Stimulated activated CD4-positive, alpha-beta T cell treated with anti-CD3 and anti-CD28 coated beads, Interleukin-15, amount 100 ng/mL, for 24 hours (primary cell): ENCODE results near the gene FBXL20.
"Not testable (repeated sequence)": the region's sequence is repeated elsewhere in the genome, so short reads cannot be mapped to it uniquely, and the experiment has no call there.

Source experiments
- DNase-seq: peaks from one replicate; pipeline ENCODE4 v3.0.0-alpha.2; 2020

The FBXL20 gene

GRCh38 chr17:39325528-39326240 is 75.7 kb downstream of the FBXL20 start:
- DNase-seq, result no peak

- DNase-seq, result no peak
These were observed 82.8 kb downstream of the FBXL20 start for GRCh38 chr17:39318636-39319035.

GRCh38 chr17:39306509-39307212 is 94.8 kb downstream of the FBXL20 start:
- no peak for DNase-seq

- no peak for DNase-seq
These were observed 95.4 kb downstream of the FBXL20 start for GRCh38 chr17:39305978-39306377.

- no peak for DNase-seq
These were observed 97.2 kb downstream of the FBXL20 start for GRCh38 chr17:39304188-39304587.

- no peak for DNase-seq
These were observed 107.4 kb downstream of the FBXL20 start for GRCh38 chr17:39294060-39294459.

- not testable (repeated sequence) for DNase-seq
These were observed 108.9 kb downstream of the FBXL20 start for GRCh38 chr17:39292546-39292945.

GRCh38 chr17:39286513-39286912 is 114.9 kb downstream of the FBXL20 start:
- not testable (repeated sequence) for DNase-seq

- no peak for DNase-seq
These were observed 116.7 kb downstream of the FBXL20 start for GRCh38 chr17:39284685-39285084.

GRCh38 chr17:39283896-39284295 is 117.5 kb downstream of the FBXL20 start:
- no peak for DNase-seq

GRCh38 chr17:39283098-39283497 is 118.3 kb downstream of the FBXL20 start:
- no peak for DNase-seq

- no peak for DNase-seq
These were observed 119.6 kb downstream of the FBXL20 start for GRCh38 chr17:39281806-39282205.

- DNase-seq, result not testable (repeated sequence)
These were observed 123.2 kb downstream of the FBXL20 start for GRCh38 chr17:39278246-39278645.

GRCh38 chr17:39277110-39277509 is 124.3 kb downstream of the FBXL20 start:
- DNase-seq, result no peak

- DNase-seq, result no peak
These were observed 125.3 kb downstream of the FBXL20 start for GRCh38 chr17:39276113-39276512.

- no peak for DNase-seq
These were observed 129.9 kb downstream of the FBXL20 start for GRCh38 chr17:39271546-39271945.

- no peak for DNase-seq
These were observed 130.5 kb downstream of the FBXL20 start for GRCh38 chr17:39270923-39271322.

GRCh38 chr17:39264119-39264518 is 137.3 kb downstream of the FBXL20 start:
- DNase-seq, result no peak

GRCh38 chr17:39261286-39261685 is 140.1 kb downstream of the FBXL20 start:
- DNase-seq, result peak; percentile 53

- no peak for DNase-seq
These were observed 148.5 kb downstream of the FBXL20 start for GRCh38 chr17:39252788-39253460.

GRCh38 chr17:39251997-39252396 is 149.4 kb downstream of the FBXL20 start:
- no peak for DNase-seq

GRCh38 chr17:39250076-39250475 is 151.3 kb downstream of the FBXL20 start:
- DNase-seq, result not testable (repeated sequence)

- DNase-seq, result no peak
These were observed 155.2 kb downstream of the FBXL20 start for GRCh38 chr17:39246274-39246673.
